ENCODE measurements around the gene ATP2B2. TPM values are rescaled to one million over a fixed set of nuclear protein-coding genes. Genes with fewer than 3 reads are reported as not detected.

The ATP2B2 gene
- polyA plus RNA-seq, 2 of the 4 experiments (the other 2 are of a cell fraction) = 0.03 to 0.04 TPM

GRCh38 chr3:10483364-10483675 is 22.1 kb downstream of the ATP2B2 start:
- ChIA-PET POLR2A (no interaction called here), CTCF (no interaction called here)
- no peaks in the 10 kb centered on the region for H3K4me1 ChIP-seq
- no peak overlapping the region for H3K4me3 ChIP-seq
- H3K27ac ChIP-seq = no peak overlapping the region
- DNase-seq (ENCODE audit: low read depth in 1 of 2, low spot score in 1 of 2) (no peak), FAIRE-seq (no peak), ATAC-seq (no peak)
- TF ChIP-seq KDM5A (IDR thresholded peaks at IDR 0.05) = no peak
- no peak overlapping the region for H3K4me2 ChIP-seq
- H3K9me3 ChIP-seq = no peaks in the 10 kb centered on the region
- 58% methylated on average over 4 of the region's 4 CpGs for whole genome bisulfite sequencing (ENCODE audit: missing lambda C conversion rate)

- no peak for FAIRE-seq
- 58% methylated on average over 12 of the region's 13 CpGs for WGBS (ENCODE audit: missing lambda C conversion rate)
Observed at GRCh38 chr3:10482631-10483363, 22.6 kb downstream of the ATP2B2 start.

GRCh38 chr3:10480871-10481378 is 24.5 kb downstream of the ATP2B2 start:
- POLR2A ChIA-PET = no interaction called here
- no peak for FAIRE-seq
- H3K27ac ChIP-seq = no peak overlapping the region
- ATAC-seq = no peak
- H3K4me2 ChIP-seq = no peak overlapping the region
- TF ChIP-seq FOXS1 (CRISPR knock-in tag; IDR thresholded peaks at IDR 0.05) (no peak), BCL3 (IDR thresholded peaks at IDR 0.05) (no peak)
- H3K9me3 ChIP-seq = no peaks in the 10 kb centered on the region
- H3K4me3 ChIP-seq = no peak overlapping the region
- DNase-seq (ENCODE audit: low read depth in 1 of 2, low spot score in 1 of 2) = no peak
- WGBS (ENCODE audit: missing lambda C conversion rate) = 56% methylated on average over 4 of the region's 4 CpGs
- no peaks in the 10 kb centered on the region for H3K4me1 ChIP-seq
- CTCF ChIA-PET = interaction anchor here (1.3 kb wide), 1 partner anchor 137 kb away, joined by 3 read pairs; no protein-coding TSS in a partner anchor

More at GRCh38 chr3:10482631-10483363, 22.6 kb downstream of the ATP2B2 start:
- POLR2A ChIA-PET = no interaction called here
- no peak overlapping the region for H3K4me2 ChIP-seq
- no peak overlapping the region for H3K27ac ChIP-seq
- CTCF ChIA-PET = interaction anchor here (0.5 to 1.4 kb wide), 2 partner anchors 65 to 271 kb away, joined by 3 to 4 read pairs; no protein-coding TSS in a partner anchor
- no peak overlapping the region for H3K4me3 ChIP-seq
- ATAC-seq (no peak), DNase-seq (ENCODE audit: low read depth in 1 of 2, low spot score in 1 of 2) (no peak)
- TF ChIP-seq ELK1 (IDR thresholded peaks at IDR 0.05; ENCODE audit: low read depth, low read length) = no peak
- TF ChIP-seq PHF8 (IDR thresholded peaks at IDR 0.05; ENCODE audit: borderline replicate concordance, low read depth) = no peak
- TF ChIP-seq POLR2A (IDR thresholded peaks at IDR 0.05; ENCODE audit: low read length) = no peak
- TF ChIP-seq JUN (IDR thresholded peaks at IDR 0.05) = no peak
- no peak for TF ChIP-seq KDM5A (IDR thresholded peaks at IDR 0.05)
- no peak for TF ChIP-seq NPAS2 (CRISPR knock-in tag; IDR thresholded peaks at IDR 0.05; ENCODE audit: borderline replicate concordance)
- no peak for TF ChIP-seq HOXB5 (CRISPR knock-in tag; IDR thresholded peaks at IDR 0.05)
- TF ChIP-seq BCL3 (IDR thresholded peaks at IDR 0.05) = no peak
- TF ChIP-seq PBX3 (IDR thresholded peaks at IDR 0.05) = no peak
- no peak for TF ChIP-seq ZNF302 (CRISPR knock-in tag; IDR thresholded peaks at IDR 0.05)
- no peak for TF ChIP-seq HEYL (CRISPR knock-in tag; IDR thresholded peaks at IDR 0.05)
- no peak for TF ChIP-seq TP53 (CRISPR knock-in tag; IDR thresholded peaks at IDR 0.05)
- no peak for TF ChIP-seq MYC (IDR thresholded peaks at IDR 0.05; ENCODE audit: borderline replicate concordance, low read length)
- no peak for TF ChIP-seq GATA3 (IDR thresholded peaks at IDR 0.05; ENCODE audit: borderline replicate concordance)
- H3K4me1 ChIP-seq = no peaks in the 10 kb centered on the region
- no peaks in the 10 kb centered on the region for H3K9me3 ChIP-seq
